ENCODE measurements around the gene PDK1. TPM values are rescaled to one million over a fixed set of nuclear protein-coding genes. Genes with fewer than 3 reads are reported as not detected.

The PDK1 gene
- total RNA-seq, 1 experiment from 2014 or later = 11.7 TPM

DNA sequence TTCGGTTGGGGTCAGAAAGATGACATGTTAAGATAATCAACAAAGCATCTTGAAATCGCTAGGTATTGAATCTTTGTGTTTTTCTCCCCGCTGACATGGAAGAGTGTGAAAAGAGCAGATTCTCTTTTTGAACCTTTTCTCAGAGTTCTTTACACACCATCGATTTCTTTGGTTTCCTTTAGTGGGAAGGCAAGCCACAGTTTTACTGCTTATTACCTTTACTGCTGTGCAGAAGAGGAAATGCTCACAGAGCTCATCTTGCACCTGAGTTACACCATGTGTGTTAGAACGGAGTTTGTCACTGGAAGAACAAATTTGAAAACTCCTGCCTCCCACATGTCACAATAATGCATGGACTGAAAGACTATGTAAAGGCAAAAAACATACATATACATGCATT lies 45.3 kb upstream of the PDK1 start:
- intact Hi-C loops (cut with micrococcal nuclease; ENCODE audit: unreplicated experiment) (no loop called here), in situ Hi-C loops (cut with HindIII; ENCODE audit: low pct_unique_long_range_greater_than_20kb, low sequenced_read_pairs) (no loop called here)
- Histone ChIP-seq H3K4me1 (ENCODE audit: control insufficient read depth, insufficient read depth, low read length) (no peaks in the 10 kb centered on the region), H3K4me3 (ENCODE audit: low read depth in 2 of 2, low read length in 2 of 2) (no peak overlapping the region), H3K36me3 (ENCODE audit: control insufficient read depth, insufficient read depth, low read length) (no peaks in the 10 kb centered on the region), H3K27ac (ENCODE audit: low read length) (no peak overlapping the region), H3K27me3 (ENCODE audit: control insufficient read depth, insufficient read depth, low read length) (no peaks in the 10 kb centered on the region), H3K9me3 (ENCODE audit: control insufficient read depth, insufficient read depth, low read depth, low read length) (no peaks in the 10 kb centered on the region; the same call in 1 of the 2 replicates)
- POLR2A ChIA-PET = no interaction called here
- TF ChIP-seq CTCF (IDR thresholded peaks at IDR 0.05) = no peak
- TF ChIP-seq TCF7L2 (IDR thresholded peaks at IDR 0.05; ENCODE audit: low read depth, low read length) = no peak
- no peak for TF ChIP-seq SIN3A (IDR thresholded peaks at IDR 0.05; ENCODE audit: borderline replicate concordance, insufficient read depth, low read depth, low read length)
- TF ChIP-seq, protein P1, sequence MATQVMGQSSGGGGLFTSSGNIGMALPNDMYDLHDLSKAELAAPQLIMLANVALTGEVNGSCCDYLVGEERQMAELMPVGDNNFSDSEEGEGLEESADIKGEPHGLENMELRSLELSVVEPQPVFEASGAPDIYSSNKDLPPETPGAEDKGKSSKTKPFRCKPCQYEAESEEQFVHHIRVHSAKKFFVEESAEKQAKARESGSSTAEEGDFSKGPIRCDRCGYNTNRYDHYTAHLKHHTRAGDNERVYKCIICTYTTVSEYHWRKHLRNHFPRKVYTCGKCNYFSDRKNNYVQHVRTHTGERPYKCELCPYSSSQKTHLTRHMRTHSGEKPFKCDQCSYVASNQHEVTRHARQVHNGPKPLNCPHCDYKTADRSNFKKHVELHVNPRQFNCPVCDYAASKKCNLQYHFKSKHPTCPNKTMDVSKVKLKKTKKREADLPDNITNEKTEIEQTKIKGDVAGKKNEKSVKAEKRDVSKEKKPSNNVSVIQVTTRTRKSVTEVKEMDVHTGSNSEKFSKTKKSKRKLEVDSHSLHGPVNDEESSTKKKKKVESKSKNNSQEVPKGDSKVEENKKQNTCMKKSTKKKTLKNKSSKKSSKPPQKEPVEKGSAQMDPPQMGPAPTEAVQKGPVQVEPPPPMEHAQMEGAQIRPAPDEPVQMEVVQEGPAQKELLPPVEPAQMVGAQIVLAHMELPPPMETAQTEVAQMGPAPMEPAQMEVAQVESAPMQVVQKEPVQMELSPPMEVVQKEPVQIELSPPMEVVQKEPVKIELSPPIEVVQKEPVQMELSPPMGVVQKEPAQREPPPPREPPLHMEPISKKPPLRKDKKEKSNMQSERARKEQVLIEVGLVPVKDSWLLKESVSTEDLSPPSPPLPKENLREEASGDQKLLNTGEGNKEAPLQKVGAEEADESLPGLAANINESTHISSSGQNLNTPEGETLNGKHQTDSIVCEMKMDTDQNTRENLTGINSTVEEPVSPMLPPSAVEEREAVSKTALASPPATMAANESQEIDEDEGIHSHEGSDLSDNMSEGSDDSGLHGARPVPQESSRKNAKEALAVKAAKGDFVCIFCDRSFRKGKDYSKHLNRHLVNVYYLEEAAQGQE (IDR thresholded peaks at IDR 0.05; ENCODE audit: insufficient read depth in 1 of 2, low read depth in 2 of 2, low read length in 1 of 2) = no peak
- no peak for TF ChIP-seq POLR2AphosphoS5 (IDR thresholded peaks at IDR 0.05; ENCODE audit: low read depth, low read length)
- DNase-seq (ENCODE audit: low read depth, low spot score) (no peak), ATAC-seq (no peak)
- BruUV-seq (replicated peaks) = no TSS peak
- CTCF ChIA-PET = no interaction called here

GRCh38 chr2:172512810-172513523 lies 42.9 kb upstream of the PDK1 start:
- no peaks in the 10 kb centered on the region for H3K4me1 ChIP-seq (ENCODE audit: control insufficient read depth, insufficient read depth, low read length)
- no peak overlapping the region for H3K27ac ChIP-seq (ENCODE audit: low read length)
- no peak overlapping the region for H3K4me3 ChIP-seq (ENCODE audit: low read depth in 2 of 2, low read length in 2 of 2)
- BruUV-seq (replicated peaks) = no TSS peak
- H3K36me3 ChIP-seq (ENCODE audit: control insufficient read depth, insufficient read depth, low read length) = no peaks in the 10 kb centered on the region
- intact Hi-C loops (cut with micrococcal nuclease; ENCODE audit: unreplicated experiment) = no loop called here
- POLR2A ChIA-PET = no interaction called here
- no peaks in the 10 kb centered on the region for H3K27me3 ChIP-seq (ENCODE audit: control insufficient read depth, insufficient read depth, low read length)
- ATAC-seq (no peak), DNase-seq (ENCODE audit: low read depth, low spot score) (no peak)
- in situ Hi-C loops (cut with HindIII; ENCODE audit: low pct_unique_long_range_greater_than_20kb, low sequenced_read_pairs) = no loop called here
- no peaks in the 10 kb centered on the region; the same call in 1 of the 2 replicates for H3K9me3 ChIP-seq (ENCODE audit: control insufficient read depth, insufficient read depth, low read depth, low read length)
- TF ChIP-seq CTCF (IDR thresholded peaks at IDR 0.05) (no peak), POLR2AphosphoS5 (IDR thresholded peaks at IDR 0.05; ENCODE audit: low read depth, low read length) (no peak), SIN3A (IDR thresholded peaks at IDR 0.05; ENCODE audit: borderline replicate concordance, insufficient read depth, low read depth, low read length) (no peak), TCF7L2 (IDR thresholded peaks at IDR 0.05; ENCODE audit: low read depth, low read length) (no peak)
- TF ChIP-seq, protein P1 (IDR thresholded peaks at IDR 0.05; ENCODE audit: insufficient read depth in 1 of 2, low read depth in 2 of 2, low read length in 1 of 2) = no peak
- CTCF ChIA-PET = no interaction called here
